HUES64 (cell line): Measurements from ENCODE around the gene OR12D1. TPM values are rescaled to one million over a fixed set of nuclear protein-coding genes. Genes with fewer than 3 reads are reported as not detected.

Experiments used
- H3K27ac ChIP-seq: 2 replicates; pipeline ENCODE4 v1.7.0; 2013; ENCODE audit warnings: low read depth, low read length, inconsistent platforms
- H3K27me3 ChIP-seq: 2 replicates; pipeline ENCODE4 v1.6.1; 2013; ENCODE audit warnings: mild to moderate bottlenecking, low read length; ENCODE audit not compliant: insufficient read depth
- H3K36me3 ChIP-seq: 2 replicates; pipeline ENCODE4 v1.6.1; 2013; ENCODE audit warnings: mild to moderate bottlenecking, low read length; ENCODE audit not compliant: insufficient read depth
- H3K4me1 ChIP-seq: 2 replicates; pipeline ENCODE4 v1.6.1; 2013; ENCODE audit warnings: mild to moderate bottlenecking, low read length, moderate library complexity; ENCODE audit not compliant: insufficient read depth
- H3K4me3 ChIP-seq: 2 replicates; pipeline ENCODE4 v1.5.1; 2013; ENCODE audit warnings: mild to moderate bottlenecking, low read length, moderate library complexity
- H3K9ac ChIP-seq: 2 replicates; pipeline ENCODE4 v1.6.1; 2013; ENCODE audit warnings: mild to moderate bottlenecking, low read depth, low read length
- H3K9me3 ChIP-seq: 2 replicates; pipeline ENCODE4 v1.6.1; 2013; ENCODE audit warnings: low read depth, low read length; ENCODE audit not compliant: insufficient read depth
- WGBS: fragments of 150-250, 120-280 bp; methylation state at CpG from one replicate; pipeline ENCODE4 v1.1.7; 2013; ENCODE audit warnings: missing lambda C conversion rate; 5-methylcytosine and 5-hydroxymethylcytosine counted together
- polyA plus RNA-seq, 2 experiments: library from polyadenylated mRNA; stranded (reverse); fragments of 50-300 nt; gene quantifications; one replicate each; pipeline ENCODE4 v1.2.3, GENCODE V29; 2013

Gene OR12D1
- not detected for polyA plus RNA-seq (2013, experiment 1 of 2)
- not detected for polyA plus RNA-seq (2013, experiment 2 of 2)

- no peaks in the 10 kb centered on the region for H3K36me3 ChIP-seq
- no peaks in the 10 kb centered on the region for H3K4me1 ChIP-seq
- no peaks in the 10 kb centered on the region for H3K27me3 ChIP-seq
- no peak within 1 kb of the TSS for H3K27ac ChIP-seq
- H3K4me3 ChIP-seq = no peak within 1 kb of the TSS
- H3K9ac ChIP-seq = no peak within 1 kb of the TSS
- H3K9me3 ChIP-seq = no peaks in the 10 kb centered on the region
Measured at GRCh38 chr6:29414588-29414987, at the start of gene OR12D1. OR12D1 (plus strand) TSS chr6:29414928.

DNA sequence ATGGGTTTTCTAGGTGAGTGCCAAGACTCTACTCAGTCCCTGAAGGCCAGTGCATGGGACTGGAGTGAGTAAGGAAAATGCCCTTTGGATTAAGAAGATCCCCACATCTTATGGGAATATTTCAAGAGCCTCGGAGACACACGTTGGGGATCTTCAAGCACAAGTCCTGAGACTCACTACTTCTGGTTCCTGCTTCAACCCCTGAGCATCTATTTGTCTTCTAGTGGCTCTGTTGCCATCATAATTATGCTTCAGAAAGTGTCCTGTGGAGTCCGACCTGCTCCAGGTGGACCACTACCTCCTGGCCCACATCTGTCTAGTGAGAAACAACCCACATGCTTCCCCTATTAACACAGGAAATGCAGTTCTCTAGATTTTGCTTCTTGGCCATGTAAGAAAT is 46.0 kb upstream of the OR12D1 start, which contains the start of gene OR5V1:
Gene OR5V1, minus strand, starts transcription at position 101 of the 400 bp plus-strand sequence. CDS start 12,670 bp downstream, outside the sequence.
- Histone ChIP-seq H3K27ac (no peak within 1 kb of the TSS), H3K9ac (no peak within 1 kb of the TSS), H3K4me3 (no peak within 1 kb of the TSS), H3K9me3 (no peaks in the 10 kb centered on the region), H3K27me3 (no peaks in the 10 kb centered on the region), H3K36me3 (no peaks in the 10 kb centered on the region), H3K4me1 (no peaks in the 10 kb centered on the region)
- WGBS = 92% methylated on average over 3 of the region's 3 CpGs

DNA sequence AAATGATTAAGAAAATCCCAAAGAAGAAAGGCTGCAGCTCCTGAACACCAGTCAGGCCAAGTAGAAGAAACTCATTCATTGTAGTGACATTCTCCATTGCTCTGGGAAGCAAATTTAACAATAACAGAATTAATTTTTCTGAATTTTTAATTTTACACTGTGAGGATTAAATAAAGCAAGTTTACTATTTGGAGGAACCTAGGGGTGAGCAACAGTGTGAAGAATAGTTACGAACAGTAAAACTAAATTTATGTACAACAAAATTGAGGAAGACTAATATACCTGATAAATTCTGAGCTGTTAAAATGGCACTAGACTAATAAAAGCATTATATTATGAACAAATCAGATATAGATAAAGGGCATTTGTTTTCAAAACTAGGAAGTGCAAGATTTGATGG is 39.5 kb upstream of the OR12D1 start, which contains the start of gene OR12D3:
Gene OR12D3, minus strand, starts transcription at position 101 of the 400 bp plus-strand sequence. Its CDS starts 4 bp downstream, at position 97.
- Histone ChIP-seq H3K9me3 (no peaks in the 10 kb centered on the region), H3K27ac (no peak within 1 kb of the TSS), H3K9ac (no peak within 1 kb of the TSS), H3K4me3 (no peak within 1 kb of the TSS), H3K36me3 (no peaks in the 10 kb centered on the region), H3K4me1 (no peaks in the 10 kb centered on the region), H3K27me3 (no peaks in the 10 kb centered on the region)
- no CpG with 5 or more reads among the region's 1 CpG for WGBS

GRCh38 chr6:29376003-29376402 is 38.7 kb upstream of the OR12D1 start:
- Histone ChIP-seq H3K27ac (no peak overlapping the region), H3K4me3 (no peak overlapping the region), H3K9ac (no peak overlapping the region), H3K4me1 (no peaks in the 10 kb centered on the region), H3K36me3 (no peaks in the 10 kb centered on the region), H3K9me3 (no peaks in the 10 kb centered on the region), H3K27me3 (no peaks in the 10 kb centered on the region)

DNA sequence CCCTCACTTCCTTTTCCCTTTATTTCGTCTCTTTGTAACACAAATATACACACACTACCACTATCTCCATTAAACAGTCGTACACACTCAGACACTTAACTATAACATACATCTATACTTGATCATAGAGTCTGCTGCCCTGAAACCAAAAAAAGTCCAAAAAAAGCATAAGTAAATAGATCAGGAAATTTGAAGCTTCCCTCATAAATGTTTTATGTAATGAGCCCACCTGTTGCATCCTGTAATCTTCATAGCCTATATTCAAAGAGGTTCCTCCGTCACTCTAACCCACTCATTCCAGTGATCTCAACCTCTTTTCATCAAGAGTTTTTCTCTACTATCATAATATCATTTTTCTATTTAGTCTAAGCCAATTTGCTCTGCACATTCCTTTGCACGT is 26.2 kb upstream of the OR12D1 start:
- H3K36me3 ChIP-seq = no peaks in the 10 kb centered on the region
- H3K27ac ChIP-seq = no peak overlapping the region
- no peaks in the 10 kb centered on the region for H3K27me3 ChIP-seq
- no peaks in the 10 kb centered on the region for H3K9me3 ChIP-seq
- WGBS = 77% methylated on average over 3 of the region's 4 CpGs
- no peaks in the 10 kb centered on the region for H3K4me1 ChIP-seq
- H3K4me3 ChIP-seq = no peak overlapping the region
- no peak overlapping the region for H3K9ac ChIP-seq

- no peak within 1 kb of the TSS for H3K27ac ChIP-seq
- H3K27me3 ChIP-seq = no peaks in the 10 kb centered on the region
- no peaks in the 10 kb centered on the region for H3K9me3 ChIP-seq
- no peak within 1 kb of the TSS for H3K4me3 ChIP-seq
- no peaks in the 10 kb centered on the region for H3K36me3 ChIP-seq
- H3K9ac ChIP-seq = no peak within 1 kb of the TSS
- H3K4me1 ChIP-seq = peaks cover 4% of the 10 kb centered on the region; the same call in 1 of the 2 replicates
Measured at GRCh38 chr6:29395331-29395730, 19.4 kb upstream of the OR12D1 start, which contains the start of gene OR12D2. OR12D2 (plus strand) TSS chr6:29395631; CDS start chr6:29396700, 1,069 bp downstream.

DNA sequence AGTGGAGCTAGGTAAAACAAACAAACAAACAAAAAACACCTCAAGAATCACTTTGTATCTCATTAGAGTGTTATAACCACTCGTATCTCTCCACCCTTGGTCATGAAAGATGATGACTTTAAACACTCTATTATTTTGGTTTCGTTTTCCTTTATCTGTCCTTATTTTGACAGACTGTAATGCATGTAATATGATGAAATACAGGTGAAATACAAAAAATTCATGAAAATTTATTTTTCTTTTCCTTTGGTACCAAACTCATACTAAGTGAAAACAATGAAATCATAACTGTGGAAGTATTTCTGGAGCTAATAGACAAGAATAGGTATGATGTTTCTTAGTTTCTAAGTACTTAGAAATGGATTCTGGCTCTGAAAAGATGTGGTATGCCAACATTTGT is 15.2 kb upstream of the OR12D1 start:
- no peaks in the 10 kb centered on the region for H3K27me3 ChIP-seq
- no peaks in the 10 kb centered on the region for H3K9me3 ChIP-seq
- 80% methylated on average over 1 of the region's 2 CpGs for WGBS
- no peak overlapping the region for H3K9ac ChIP-seq
- no peak overlapping the region for H3K4me3 ChIP-seq
- H3K4me1 ChIP-seq = peaks cover 4% of the 10 kb centered on the region; the same call in 1 of the 2 replicates
- no peak overlapping the region for H3K27ac ChIP-seq
- H3K36me3 ChIP-seq = no peaks in the 10 kb centered on the region

DNA sequence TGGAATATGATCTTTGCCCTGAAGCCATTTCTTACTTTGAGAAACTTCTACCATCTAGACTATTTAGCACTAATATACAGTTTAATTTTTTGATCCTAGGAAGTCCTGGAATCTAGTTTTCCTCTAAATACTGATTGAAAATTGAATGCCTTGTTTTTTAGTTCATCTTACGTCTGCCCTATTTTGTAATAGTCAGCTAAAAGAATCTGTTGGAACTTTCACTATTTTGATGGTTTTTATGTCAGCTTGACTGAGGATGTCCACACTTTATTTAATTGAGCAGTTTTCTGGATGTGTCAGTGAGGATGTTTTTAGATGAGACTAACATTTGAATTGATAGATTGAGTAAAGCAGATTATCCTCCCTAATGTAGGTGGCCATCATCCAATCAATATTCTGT is 10.9 kb upstream of the OR12D1 start:
- whole genome bisulfite sequencing = 97% methylated on average over 1 of the region's 1 CpG
- Histone ChIP-seq H3K36me3 (no peaks in the 10 kb centered on the region), H3K9ac (no peak overlapping the region), H3K4me3 (no peak overlapping the region), H3K27ac (no peak overlapping the region), H3K4me1 (no peaks in the 10 kb centered on the region), H3K27me3 (no peaks in the 10 kb centered on the region), H3K9me3 (no peaks in the 10 kb centered on the region)

- WGBS = 97% methylated on average over 3 of the region's 3 CpGs
- Histone ChIP-seq H3K27me3 (no peaks in the 10 kb centered on the region), H3K9ac (no peak overlapping the region), H3K36me3 (no peaks in the 10 kb centered on the region), H3K9me3 (no peaks in the 10 kb centered on the region), H3K4me3 (no peak overlapping the region), H3K4me1 (peaks cover 7% of the 10 kb centered on the region), H3K27ac (no peak overlapping the region)
Measured at GRCh38 chr6:29419516-29419915, 4.8 kb downstream of the OR12D1 start.

DNA sequence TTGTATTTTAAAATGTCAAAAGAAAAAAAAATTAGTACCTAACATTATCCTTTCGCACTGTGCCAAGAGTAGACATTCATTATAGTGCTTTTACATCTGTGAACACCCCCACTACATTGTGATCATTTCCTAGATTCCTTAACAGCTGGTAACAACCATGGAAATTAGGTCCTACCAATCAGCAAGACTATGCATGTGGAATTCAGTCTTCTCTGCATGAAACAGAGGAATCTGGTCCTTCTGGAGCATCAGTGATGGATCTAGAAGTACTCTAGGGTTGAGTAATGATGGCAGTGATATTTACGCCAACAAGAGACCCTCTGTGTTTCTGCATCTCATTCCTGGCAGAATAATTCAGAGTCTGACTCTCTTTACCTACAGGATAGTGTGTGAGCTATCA is 9.4 kb downstream of the OR12D1 start:
- Histone ChIP-seq H3K36me3 (no peaks in the 10 kb centered on the region), H3K4me1 (peaks cover 7% of the 10 kb centered on the region), H3K27me3 (no peaks in the 10 kb centered on the region), H3K9ac (no peak overlapping the region), H3K4me3 (no peak overlapping the region), H3K9me3 (no peaks in the 10 kb centered on the region), H3K27ac (no peak overlapping the region)
- WGBS = 91% methylated on average over 2 of the region's 2 CpGs

- Histone ChIP-seq H3K4me3 (no peak overlapping the region), H3K4me1 (peaks cover 7% of the 10 kb centered on the region), H3K36me3 (no peaks in the 10 kb centered on the region), H3K9me3 (no peaks in the 10 kb centered on the region), H3K9ac (no peak overlapping the region), H3K27me3 (no peaks in the 10 kb centered on the region), H3K27ac (no peak overlapping the region)
- WGBS = 72% methylated on average over 2 of the region's 2 CpGs
Measured at GRCh38 chr6:29424575-29424974, 9.8 kb downstream of the OR12D1 start.

- Histone ChIP-seq H3K27me3 (no peaks in the 10 kb centered on the region), H3K27ac (no peak overlapping the region)
- no CpG with 5 or more reads among the region's 1 CpG for WGBS
Measured at GRCh38 chr6:29425075-29425474, 10.3 kb downstream of the OR12D1 start.

More at GRCh38 chr6:29425075-29425474, 10.3 kb downstream of the OR12D1 start:
- no peak overlapping the region for H3K9ac ChIP-seq
- peaks cover 7% of the 10 kb centered on the region for H3K4me1 ChIP-seq
- no peaks in the 10 kb centered on the region for H3K36me3 ChIP-seq
- no peak overlapping the region for H3K4me3 ChIP-seq
- H3K9me3 ChIP-seq = no peaks in the 10 kb centered on the region
